Panc1 (cell line): ENCODE results near the gene KDM2A. TPM values are rescaled to one million over a fixed set of nuclear protein-coding genes. Genes with fewer than 3 reads are reported as not detected.
A peak's percentile ranks its signal among the peaks of the same experiment; 100 is the strongest.

ENCODE experiments used
- ATAC-seq: fragments of 200-7000 bp; cut with Tn5 transposase; 2 replicates; pipeline ENCODE4 v1.9.1; 2020; ENCODE audit warnings: mild to moderate bottlenecking, moderate library complexity
- BruUV-seq: library from RNA; stranded (reverse); fragments of 400-500 nt; replicated peaks from 2 replicates; lab custom pipeline; 2021; lab: Mats Ljungman, UMichigan
- CTCF ChIA-PET: fragments of 300-600 bp; sonication (Branson Sonifier 250); formaldehyde crosslinking; loops from one replicate; lab custom pipeline; 2022; ENCODE audit warnings: antibody characterized with exemption; lab: Charles Lee
- POLR2A ChIA-PET: fragments of 300-600 bp; sonication (Branson Sonifier 250); formaldehyde crosslinking; loops from one replicate; lab custom pipeline; 2022; ENCODE audit warnings: antibody characterized with exemption; lab: Charles Lee
- DNase-seq: peaks from one replicate; pipeline ENCODE4 v3.0.0-alpha.2; 2010; ENCODE audit warnings: low read depth, low spot score
- H3K27ac ChIP-seq: 2 replicates; pipeline ENCODE4 v1.5.1; 2011; ENCODE audit warnings: mild to moderate bottlenecking, low read length, inconsistent platforms
- H3K27me3 ChIP-seq: fragments of 200-500 bp; sonication (Bioruptor generic); 2 replicates; pipeline ENCODE4 v1.6.0; 2014; ENCODE audit warnings: low read length, inconsistent platforms; ENCODE audit not compliant: control insufficient read depth, insufficient read depth
- H3K36me3 ChIP-seq: fragments of 200-500 bp; sonication (Bioruptor generic); 2 replicates; pipeline ENCODE4 v1.5.1; 2014; ENCODE audit warnings: inconsistent platforms, mild to moderate bottlenecking, low read length, moderate library complexity; ENCODE audit not compliant: control insufficient read depth, insufficient read depth
- H3K4me1 ChIP-seq: 2 replicates; pipeline ENCODE4 v1.5.1; 2011; ENCODE audit warnings: inconsistent platforms, mild to moderate bottlenecking, low read length, moderate library complexity; ENCODE audit not compliant: control insufficient read depth, insufficient read depth
- H3K4me3 ChIP-seq, 2 experiments: 2 replicates each; pipeline ENCODE4 v1.5.1; 2011 to 2012; ENCODE audit warnings: low read depth in 2 of 2, low read length in 2 of 2, mild to moderate bottlenecking in 2 of 2, inconsistent platforms in 1 of 2, moderate library complexity in 1 of 2
- H3K9me3 ChIP-seq: fragments of 200-500 bp; sonication (Bioruptor generic); 2 replicates; pipeline ENCODE4 v1.5.1; 2014; ENCODE audit warnings: low read depth, mild to moderate bottlenecking, inconsistent platforms, low read length, moderate library complexity; ENCODE audit not compliant: control insufficient read depth, insufficient read depth
- CTCF ChIP-seq: fragments of 450-650 bp; IDR thresholded peaks from 2 replicates; pipeline ENCODE4 v1.5.1; 2017; ENCODE audit warnings: mild to moderate bottlenecking
- POLR2AphosphoS5 ChIP-seq: IDR thresholded peaks from 2 replicates; pipeline ENCODE4 v1.6.1; 2012; ENCODE audit warnings: mild to moderate bottlenecking, low read depth, low read length, moderate library complexity
- SIN3A ChIP-seq: IDR thresholded peaks from 2 replicates; pipeline ENCODE4 v1.6.1; 2012; ENCODE audit warnings: low read depth, mild to moderate bottlenecking, low read length, moderate library complexity, borderline replicate concordance; ENCODE audit not compliant: insufficient read depth
- TCF7L2 ChIP-seq: IDR thresholded peaks from 2 replicates; pipeline ENCODE4 v1.6.1; 2011; ENCODE audit warnings: mild to moderate bottlenecking, low read depth, low read length, inconsistent platforms
- in situ Hi-C: cut with HindIII; loops from 2 replicates; pipeline ENCODE4 v1.10.0; 2016; ENCODE audit warnings: low sequenced_read_pairs, low pct_unique_long_range_greater_than_20kb
- intact Hi-C: fragments of 100-400 bp; cut with micrococcal nuclease; formaldehyde crosslinking; loops from one replicate; pipeline ENCODE4 v1.10.0; 2022; ENCODE audit not compliant: unreplicated experiment
- total RNA-seq: library from RNA; stranded (reverse); gene quantifications from one replicate; pipeline ENCODE4 v1.2.1, GENCODE V29; 2021; ENCODE audit not compliant: unreplicated experiment
- TF ChIP-seq, protein P1 (sequence below), 2 experiments: IDR thresholded peaks; 2 replicates each; pipeline ENCODE4 v1.6.1; 2011 to 2012; ENCODE audit warnings: low read depth in 2 of 2, control low read depth in 1 of 2, low read length in 1 of 2, mild to moderate bottlenecking in 1 of 2, moderate library complexity in 1 of 2; ENCODE audit not compliant: insufficient read depth in 1 of 2

The KDM2A gene
- total RNA-seq, 1 experiment from 2014 or later, result 112 TPM

- in situ Hi-C loops, result no loop called here
- CTCF ChIA-PET, result no interaction called here
- Histone ChIP-seq H3K27me3 (no peaks in the 10 kb centered on the region), H3K27ac (no peak overlapping the region), H3K9me3 (no peaks in the 10 kb centered on the region), H3K4me3 (no peak overlapping the region), H3K36me3 (peaks cover 40% of the 10 kb centered on the region), H3K4me1 (no peaks in the 10 kb centered on the region)
- POLR2A ChIA-PET, result no interaction called here
- ATAC-seq, result no peak
- intact Hi-C loops, result no loop called here
- TF ChIP-seq CTCF (no peak), SIN3A (no peak), POLR2AphosphoS5 (no peak), TCF7L2 (no peak)
- TF ChIP-seq, protein P1, sequence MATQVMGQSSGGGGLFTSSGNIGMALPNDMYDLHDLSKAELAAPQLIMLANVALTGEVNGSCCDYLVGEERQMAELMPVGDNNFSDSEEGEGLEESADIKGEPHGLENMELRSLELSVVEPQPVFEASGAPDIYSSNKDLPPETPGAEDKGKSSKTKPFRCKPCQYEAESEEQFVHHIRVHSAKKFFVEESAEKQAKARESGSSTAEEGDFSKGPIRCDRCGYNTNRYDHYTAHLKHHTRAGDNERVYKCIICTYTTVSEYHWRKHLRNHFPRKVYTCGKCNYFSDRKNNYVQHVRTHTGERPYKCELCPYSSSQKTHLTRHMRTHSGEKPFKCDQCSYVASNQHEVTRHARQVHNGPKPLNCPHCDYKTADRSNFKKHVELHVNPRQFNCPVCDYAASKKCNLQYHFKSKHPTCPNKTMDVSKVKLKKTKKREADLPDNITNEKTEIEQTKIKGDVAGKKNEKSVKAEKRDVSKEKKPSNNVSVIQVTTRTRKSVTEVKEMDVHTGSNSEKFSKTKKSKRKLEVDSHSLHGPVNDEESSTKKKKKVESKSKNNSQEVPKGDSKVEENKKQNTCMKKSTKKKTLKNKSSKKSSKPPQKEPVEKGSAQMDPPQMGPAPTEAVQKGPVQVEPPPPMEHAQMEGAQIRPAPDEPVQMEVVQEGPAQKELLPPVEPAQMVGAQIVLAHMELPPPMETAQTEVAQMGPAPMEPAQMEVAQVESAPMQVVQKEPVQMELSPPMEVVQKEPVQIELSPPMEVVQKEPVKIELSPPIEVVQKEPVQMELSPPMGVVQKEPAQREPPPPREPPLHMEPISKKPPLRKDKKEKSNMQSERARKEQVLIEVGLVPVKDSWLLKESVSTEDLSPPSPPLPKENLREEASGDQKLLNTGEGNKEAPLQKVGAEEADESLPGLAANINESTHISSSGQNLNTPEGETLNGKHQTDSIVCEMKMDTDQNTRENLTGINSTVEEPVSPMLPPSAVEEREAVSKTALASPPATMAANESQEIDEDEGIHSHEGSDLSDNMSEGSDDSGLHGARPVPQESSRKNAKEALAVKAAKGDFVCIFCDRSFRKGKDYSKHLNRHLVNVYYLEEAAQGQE (IDR thresholded peaks at IDR 0.05; ENCODE audit: insufficient read depth in 1 of 2, low read depth in 2 of 2, low read length in 1 of 2), result no peak
- no peak for DNase-seq
- BruUV-seq, result no TSS peak
Observed at GRCh38 chr11:67255864-67256263, 136.8 kb downstream of the KDM2A start.

DNA sequence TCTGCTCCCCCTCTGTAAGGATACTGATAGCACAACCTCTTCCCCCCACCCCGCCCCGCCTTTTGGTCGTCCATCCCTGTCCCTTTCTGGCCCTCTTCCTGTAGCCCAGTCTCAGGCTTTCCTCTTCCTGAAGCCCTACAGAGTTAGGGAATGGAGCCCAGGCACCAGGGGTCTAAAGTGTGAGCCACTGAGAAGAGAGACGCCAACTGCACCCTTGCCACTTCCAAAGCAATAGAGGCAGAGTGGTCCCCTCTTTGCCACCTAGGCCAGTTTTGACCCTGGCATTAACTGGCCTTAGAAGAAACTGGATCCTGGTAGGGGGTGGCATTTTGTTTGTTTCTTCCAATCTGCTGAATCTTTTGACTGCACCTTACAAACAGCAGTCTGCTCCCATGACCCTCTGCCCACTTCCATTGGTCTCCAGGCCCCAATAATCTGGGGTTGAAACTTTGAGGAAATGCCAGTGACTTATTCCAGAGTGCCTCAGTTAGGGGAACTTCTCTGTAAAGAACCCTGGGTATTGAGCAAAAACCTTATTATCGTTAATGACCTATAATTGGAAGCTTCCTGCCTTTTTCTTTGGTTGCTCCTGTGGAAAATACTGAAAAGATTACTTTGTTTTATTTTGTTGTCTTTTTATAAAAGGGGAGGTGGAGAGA is 137.5 kb downstream of the KDM2A start:
- in situ Hi-C loops, result no loop called here
- no peak overlapping the region for H3K4me3 ChIP-seq
- ChIA-PET CTCF (no interaction called here), POLR2A (no interaction called here)
- H3K27me3 ChIP-seq, result no peaks in the 10 kb centered on the region
- no peak for TF ChIP-seq SIN3A
- TF ChIP-seq POLR2AphosphoS5, result no peak
- TF ChIP-seq, protein P1 (IDR thresholded peaks at IDR 0.05; ENCODE audit: insufficient read depth in 1 of 2, low read depth in 2 of 2, low read length in 1 of 2), result no peak
- TF ChIP-seq TCF7L2, result no peak
- no peak for TF ChIP-seq CTCF
- H3K27ac ChIP-seq, result no peak overlapping the region
- H3K36me3 ChIP-seq, result peaks cover 33% of the 10 kb centered on the region
- no peak for DNase-seq
- peaks cover under 1% of the 10 kb centered on the region; the same call in 1 of the 2 replicates for H3K4me1 ChIP-seq
- no peak for ATAC-seq
- TSS peak; percentile 80 for BruUV-seq
- H3K9me3 ChIP-seq, result no peaks in the 10 kb centered on the region
- intact Hi-C loops, result no loop called here
